8988T (cell line): ENCODE data around the gene TIAL1.
"Not testable (repeated sequence)": the region's sequence is repeated elsewhere in the genome, so short reads cannot be mapped to it uniquely, and the experiment has no call there.

Experiments
- DNase-seq: peaks from one replicate; pipeline ENCODE4 v3.0.0; 2011

The TIAL1 gene, protein sequence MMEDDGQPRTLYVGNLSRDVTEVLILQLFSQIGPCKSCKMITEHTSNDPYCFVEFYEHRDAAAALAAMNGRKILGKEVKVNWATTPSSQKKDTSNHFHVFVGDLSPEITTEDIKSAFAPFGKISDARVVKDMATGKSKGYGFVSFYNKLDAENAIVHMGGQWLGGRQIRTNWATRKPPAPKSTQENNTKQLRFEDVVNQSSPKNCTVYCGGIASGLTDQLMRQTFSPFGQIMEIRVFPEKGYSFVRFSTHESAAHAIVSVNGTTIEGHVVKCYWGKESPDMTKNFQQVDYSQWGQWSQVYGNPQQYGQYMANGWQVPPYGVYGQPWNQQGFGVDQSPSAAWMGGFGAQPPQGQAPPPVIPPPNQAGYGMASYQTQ

DNA sequence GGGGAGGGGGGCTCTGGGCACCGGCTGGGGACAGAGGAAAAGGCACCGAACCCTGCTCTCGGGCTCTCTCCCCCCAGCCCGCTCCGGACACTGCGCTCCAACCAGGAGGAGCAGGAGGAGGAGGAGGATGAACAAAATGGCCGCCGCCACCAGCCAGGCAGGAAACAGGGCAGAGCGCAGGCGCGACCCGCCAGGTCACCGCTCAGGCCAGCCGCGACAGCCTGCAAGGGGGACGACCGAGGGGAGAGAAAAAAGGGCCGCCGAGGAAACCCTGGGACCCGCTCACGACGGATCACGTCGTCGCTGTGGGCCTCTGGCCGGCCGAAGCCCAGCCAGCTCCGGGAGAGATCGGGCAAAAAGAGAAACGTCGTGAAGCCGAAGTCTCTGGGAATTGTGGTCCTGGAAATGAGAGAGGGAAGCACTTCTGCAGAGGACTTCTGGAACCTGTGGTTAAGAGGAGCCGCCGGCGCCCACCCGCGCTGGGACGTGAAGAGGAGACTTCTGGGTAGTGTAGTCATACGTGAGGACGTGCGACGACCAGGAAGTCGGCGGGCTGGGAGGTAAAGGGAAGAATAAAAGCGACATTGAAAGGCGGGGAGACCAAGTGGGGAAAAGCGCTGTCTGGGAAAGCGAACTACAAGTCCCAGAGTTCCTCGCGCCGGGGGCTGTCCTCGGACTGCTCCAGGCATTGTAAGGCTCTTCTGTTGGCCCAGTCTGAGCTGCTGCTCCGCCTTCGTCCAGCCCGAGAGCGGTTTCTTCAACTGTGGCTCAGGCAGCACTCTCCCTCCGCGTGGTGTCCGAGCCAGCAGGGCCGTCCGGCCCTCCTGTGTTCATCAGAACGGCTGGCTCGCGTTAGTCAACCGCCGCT lies at the start of gene TIAL1:
TIAL1 (minus strand) TSS at position 428 of the 868 bp plus-strand sequence. CDS start 499 bp downstream, outside the sequence.
- DNase-seq: peak; percentile 60

GRCh38 chr10:119644994-119645393 lies 48.2 kb upstream of the TIAL1 start:
- DNase-seq: no peak

GRCh38 chr10:119644205-119644814 lies 47.5 kb upstream of the TIAL1 start:
- DNase-seq: no peak

GRCh38 chr10:119643306-119644204 lies 46.8 kb upstream of the TIAL1 start:
- no peak for DNase-seq

DNA sequence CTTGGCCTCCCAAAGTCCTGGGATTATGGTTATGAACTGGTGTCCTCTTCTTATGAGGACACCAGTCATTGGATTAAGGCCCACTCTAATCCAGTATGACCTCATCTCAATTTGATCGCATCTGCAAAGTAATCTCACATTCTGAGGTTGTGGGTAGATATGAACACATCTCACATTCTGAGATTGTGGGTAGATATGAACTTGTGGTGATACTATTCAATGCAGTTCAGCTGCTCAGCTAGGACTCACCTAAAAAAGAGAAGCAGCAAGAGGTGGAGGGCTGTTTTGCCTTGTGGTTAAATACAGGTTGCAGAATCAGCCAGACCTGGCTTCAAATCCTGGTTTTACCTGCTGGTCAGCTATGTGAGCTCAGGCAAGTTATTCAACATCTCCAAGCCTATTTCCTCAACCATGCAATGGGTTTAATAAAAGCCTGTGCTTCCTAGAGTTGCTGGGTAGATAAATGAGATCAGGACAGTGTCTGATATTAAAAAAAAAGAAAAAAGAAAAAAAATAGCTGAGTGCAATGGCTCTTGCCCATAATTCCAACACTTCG lies 45.9 kb upstream of the TIAL1 start:
- no peak for DNase-seq

GRCh38 chr10:119640875-119641526 lies 44.2 kb upstream of the TIAL1 start:
- no peak for DNase-seq

DNA sequence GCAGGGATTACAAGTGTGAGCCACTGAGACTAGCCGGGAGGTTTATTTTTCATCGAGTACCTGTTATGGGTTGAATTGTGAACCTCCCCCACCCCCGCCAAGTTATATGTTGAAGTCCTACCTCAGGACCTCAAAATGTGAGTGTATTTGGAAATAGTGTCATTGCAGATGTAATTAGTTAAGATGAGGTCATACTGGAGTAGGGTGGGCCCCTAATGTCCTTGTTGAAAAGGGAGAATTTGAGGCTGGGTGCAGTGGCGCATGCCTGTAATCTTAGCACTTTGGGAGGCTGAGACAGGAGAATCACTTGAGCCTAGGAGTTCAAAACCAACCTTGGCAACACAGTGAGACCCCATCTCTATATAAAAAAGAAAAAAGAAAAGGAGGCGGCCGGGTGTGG lies 43.6 kb upstream of the TIAL1 start:
- no peak for DNase-seq

DNA sequence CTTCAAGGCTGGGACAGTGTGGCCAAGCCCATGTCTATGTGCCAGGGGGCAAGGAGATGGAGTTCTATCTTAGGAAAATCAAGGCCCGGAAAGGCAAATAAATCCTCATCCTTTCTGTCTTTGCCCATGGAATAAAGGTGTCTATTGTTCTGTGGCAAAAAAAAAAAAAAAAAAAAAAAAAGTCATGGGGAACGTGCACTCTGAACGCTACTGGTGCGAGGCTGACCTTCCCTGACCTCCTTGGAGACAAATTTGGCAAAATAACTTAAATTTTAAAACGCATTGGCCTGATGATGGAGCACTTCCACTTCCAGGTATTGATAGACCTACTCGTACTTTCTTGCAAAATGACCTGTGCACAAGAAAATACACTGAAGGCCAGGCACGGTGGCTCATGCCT lies 42.2 kb upstream of the TIAL1 start:
- no peak for DNase-seq

- DNase-seq: no peak
These were observed 40.9 kb upstream of the TIAL1 start for GRCh38 chr10:119637631-119638030.

DNA sequence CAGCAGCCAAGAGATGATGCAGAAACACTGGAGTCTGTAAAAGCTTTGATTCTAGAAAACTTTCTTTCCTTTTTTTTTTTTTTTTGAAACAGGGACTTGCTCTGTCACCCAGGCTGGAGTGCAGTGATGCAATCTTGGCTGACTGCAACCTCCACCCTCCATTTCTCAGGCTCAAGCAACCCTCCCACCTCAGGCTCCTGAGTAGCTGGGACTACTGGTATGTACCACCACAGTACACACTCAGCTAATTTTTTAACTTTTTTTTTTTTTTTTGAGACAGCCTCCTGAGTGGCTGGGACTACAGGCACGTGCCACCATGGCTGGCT lies 37.4 kb upstream of the TIAL1 start:
- DNase-seq: no peak

DNA sequence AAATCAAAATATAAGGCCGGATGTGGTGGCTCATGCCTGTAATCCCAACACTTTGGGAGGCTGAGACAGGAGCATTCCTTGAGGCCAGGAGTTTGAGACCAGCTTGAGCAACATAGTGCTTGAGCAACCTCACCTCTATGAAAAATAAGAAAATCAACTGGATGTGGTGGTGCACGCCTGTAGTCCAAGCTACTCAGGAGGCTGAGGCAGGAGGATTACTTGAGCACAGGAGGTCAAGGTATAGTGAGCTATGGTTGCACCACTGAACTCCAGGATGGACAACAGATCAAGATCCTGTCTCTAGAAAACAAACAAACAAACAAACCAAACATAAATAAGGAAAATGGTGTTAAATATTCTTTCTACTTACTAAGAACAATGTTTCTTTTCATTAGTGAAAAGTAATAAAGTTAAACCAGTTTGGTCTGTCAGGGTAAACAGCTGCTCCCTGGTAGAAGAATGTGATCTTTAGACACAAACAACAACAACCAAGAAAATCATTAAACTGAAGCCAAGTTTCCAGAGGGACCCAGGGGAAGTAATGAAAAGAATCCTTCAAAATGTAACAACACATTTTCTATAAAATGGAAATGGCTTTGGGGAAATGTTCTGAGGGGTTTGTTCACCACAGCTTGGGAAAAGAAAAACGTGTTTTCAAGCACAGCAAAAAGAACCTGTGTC lies 36.9 kb upstream of the TIAL1 start:
- no peak for DNase-seq

DNA sequence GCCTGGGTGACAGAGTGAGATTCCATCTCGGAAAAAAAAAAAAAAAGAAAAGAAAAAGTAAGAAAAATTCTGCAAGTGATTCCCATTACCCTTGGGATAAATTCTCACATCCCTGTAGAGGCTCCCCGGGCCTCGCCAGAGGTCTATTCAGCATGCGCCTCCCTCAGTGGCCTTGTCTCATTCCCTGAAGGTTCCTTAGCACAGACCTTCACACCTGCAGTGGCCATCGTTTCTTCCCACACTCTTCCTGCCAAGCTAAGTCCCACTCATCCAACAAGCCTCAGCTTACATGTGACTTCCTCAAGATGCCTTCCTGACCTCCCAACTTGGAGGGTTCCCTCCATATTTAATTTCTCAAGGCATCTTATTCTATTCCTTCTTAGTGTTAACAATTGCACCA lies 33.5 kb upstream of the TIAL1 start:
- no peak for DNase-seq

GRCh38 chr10:119625570-119626280 lies 29.0 kb upstream of the TIAL1 start:
- DNase-seq: no peak

- DNase-seq: no peak
These were observed 24.3 kb upstream of the TIAL1 start for GRCh38 chr10:119621078-119621384.

DNA sequence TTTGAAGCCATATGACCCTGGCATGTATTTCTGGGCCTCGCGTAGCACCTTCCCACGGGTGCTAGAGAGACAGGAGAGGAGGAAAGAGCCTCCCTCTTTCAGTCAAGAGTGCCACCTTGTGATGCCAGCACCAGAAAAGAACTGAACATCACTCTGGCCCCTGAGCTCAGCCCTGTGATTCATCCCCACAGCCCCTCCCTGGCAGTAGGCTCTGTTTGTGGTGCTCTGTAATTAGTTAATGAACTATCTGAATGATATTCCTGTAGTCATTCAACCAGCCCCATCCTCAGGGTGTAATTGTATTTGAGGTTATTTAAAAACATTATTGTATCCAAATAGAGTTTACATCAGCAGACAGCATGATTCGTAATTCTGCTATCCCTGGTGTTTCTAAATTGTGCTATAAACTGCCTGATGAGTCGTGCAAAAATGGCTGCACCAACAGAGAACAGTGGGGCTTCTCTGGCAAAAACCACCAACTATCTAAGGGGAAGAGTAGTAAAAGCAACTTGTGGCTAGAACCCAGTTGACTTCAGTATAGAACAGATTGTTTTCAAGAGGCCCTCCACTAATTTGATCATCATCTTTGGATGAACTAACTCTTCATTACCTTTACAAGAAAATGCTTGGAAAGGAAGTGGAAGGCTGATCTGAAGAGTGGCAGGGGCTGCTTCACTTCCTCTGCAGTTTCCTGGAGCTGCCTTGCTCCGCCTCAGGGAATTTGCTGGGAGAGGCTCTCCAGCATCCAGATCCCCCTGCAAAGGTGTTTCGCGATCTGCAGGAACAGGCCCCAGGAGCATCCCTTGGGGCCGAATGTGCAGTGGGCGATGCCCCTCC lies 23.7 kb upstream of the TIAL1 start:
- no peak for DNase-seq

- DNase-seq: not testable (repeated sequence)
These were observed 23.0 kb upstream of the TIAL1 start for GRCh38 chr10:119619811-119620210.

DNA sequence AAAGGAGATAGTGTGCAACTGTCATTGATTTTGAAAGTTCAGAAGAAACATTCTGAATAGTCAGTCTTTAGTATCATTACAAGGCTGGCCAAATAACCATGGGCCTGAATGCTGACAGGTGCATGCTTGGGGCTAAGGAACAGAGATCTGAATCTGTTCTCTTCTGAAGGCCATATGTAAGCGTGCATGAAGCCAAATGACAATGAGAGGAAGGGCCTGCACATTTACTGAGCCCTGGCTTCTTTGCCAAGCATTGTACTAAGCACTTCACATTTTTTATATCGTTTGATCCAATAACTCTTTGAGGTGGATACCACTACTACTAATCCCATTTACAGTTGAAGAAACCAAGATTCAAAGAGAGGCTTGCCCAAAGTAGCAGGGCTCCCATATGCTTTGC lies 22.5 kb upstream of the TIAL1 start:
- DNase-seq: no peak

GRCh38 chr10:119616882-119617570 lies 20.3 kb upstream of the TIAL1 start:
- DNase-seq: no peak

DNA sequence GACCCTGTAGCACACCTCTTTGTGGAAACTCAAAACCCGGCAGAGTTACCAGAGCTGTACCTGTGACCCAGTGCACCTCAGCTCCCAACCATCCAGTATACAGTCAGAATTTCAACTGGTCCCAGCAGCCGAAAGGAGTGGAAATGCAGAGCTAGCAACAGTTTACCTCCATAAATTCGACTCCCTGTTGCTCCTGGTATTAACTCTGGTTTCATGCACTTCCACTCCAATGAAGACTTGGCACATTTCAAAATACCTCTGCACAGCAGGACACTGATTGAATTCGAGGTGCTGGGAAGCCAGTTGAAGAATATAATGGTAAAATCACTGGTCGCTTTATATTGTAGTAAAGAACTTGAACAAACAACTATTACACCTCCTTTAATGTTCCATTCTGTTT lies 17.9 kb upstream of the TIAL1 start:
- DNase-seq: no peak
